B cell (primary cell): ENCODE results near the gene BEGAIN. TPM values are rescaled to one million over a fixed set of nuclear protein-coding genes. Genes with fewer than 3 reads are reported as not detected.

Experiments used
- ATAC-seq: fragments of 200-7000 bp; cut with Tn5 transposase; one replicate; pipeline ENCODE4 v1.10.0; 2021; ENCODE audit warnings: low read depth, mild to moderate bottlenecking, moderate number of reproducible peaks, moderate library complexity
- CTCF ChIA-PET: fragments of 350-600 bp; sonication (Branson Sonifier 250); formaldehyde crosslinking; loops from one replicate; lab custom pipeline; 2021; ENCODE audit warnings: antibody characterized with exemption, inconsistent platforms; lab: Charles Lee
- POLR2A ChIA-PET: fragments of 350-600 bp; sonication (Branson Sonifier 250); formaldehyde crosslinking; loops from one replicate; lab custom pipeline; 2021; ENCODE audit warnings: antibody characterized with exemption; lab: Charles Lee
- DNase-seq: peaks from one replicate; pipeline ENCODE4 v3.0.0; 2013
- H2AFZ ChIP-seq: 2 replicates; pipeline ENCODE4 v1.6.1; 2012; ENCODE audit warnings: mild to moderate bottlenecking, low read depth, low read length; ENCODE audit not compliant: insufficient read depth, poor library complexity, severe bottlenecking
- H3K27ac ChIP-seq, 2 donors: 1 replicate in 1 of 2; 2 replicates in 1 of 2; pipeline ENCODE4 v1.5.1; 2012 to 2013; ENCODE audit warnings: low read length in 2 of 2, mild to moderate bottlenecking in 2 of 2, moderate library complexity in 1 of 2
- H3K27me3 ChIP-seq, 4 experiments: fragments of 200-600 bp in 1 of 4; sonication (generic) in 1 of 4; replicated peaks in 1 of 4; 1 replicate in 2 of 4; 2 replicates in 2 of 4; pipeline versions ENCODE4 v1.6.1 to v1.7.0; 2013 to 2016; ENCODE audit warnings: low read length in 3 of 4, mild to moderate bottlenecking in 2 of 4, mixed read lengths in 1 of 4, moderate library complexity in 1 of 4; ENCODE audit not compliant: insufficient read depth in 4 of 4, control insufficient read depth in 3 of 4; ENCODE audit errors: control extremely low read depth in 1 of 4
- H3K36me3 ChIP-seq, 2 experiments: replicated peaks in 1 of 2; 1 replicate in 1 of 2; 2 replicates in 1 of 2; pipeline versions ENCODE4 v1.6.1 to v1.7.1; 2013; ENCODE audit warnings: low read length in 1 of 2; ENCODE audit not compliant: insufficient read depth in 2 of 2, control insufficient read depth in 1 of 2; ENCODE audit errors: control extremely low read depth in 1 of 2, extremely low read depth in 1 of 2
- H3K4me1 ChIP-seq, 2 donors: fragments of 200-600 bp in 1 of 2; sonication (generic) in 1 of 2; 1 replicate in 1 of 2; 2 replicates in 1 of 2; pipeline versions ENCODE4 v1.5.1 to v1.6.1; 2013 to 2017; ENCODE audit warnings: low read length in 2 of 2; ENCODE audit not compliant: control insufficient read depth in 2 of 2, insufficient read depth in 2 of 2
- H3K4me2 ChIP-seq: replicated peaks from 2 replicates; pipeline ENCODE3; 2012; ENCODE audit warnings: mild to moderate bottlenecking, low read depth, low read length; ENCODE audit not compliant: poor library complexity, severe bottlenecking
- H3K4me3 ChIP-seq, 5 experiments: fragments of 200-600 bp in 1 of 5; sonication (generic) in 1 of 5; 1 replicate in 3 of 5; 2 replicates in 2 of 5; pipeline versions ENCODE4 v1.5.1 to v1.7.0; 2011 to 2016; ENCODE audit warnings: low read length in 4 of 5, mild to moderate bottlenecking in 4 of 5, low read depth in 2 of 5, control low read depth in 1 of 5, moderate library complexity in 1 of 5; ENCODE audit not compliant: insufficient read depth in 1 of 5; ENCODE audit errors: control extremely low read depth in 1 of 5, extremely low read depth in 1 of 5
- H3K79me2 ChIP-seq: fragments of 200-600 bp; sonication (generic); one replicate; pipeline ENCODE4 v1.6.0; 2016; ENCODE audit warnings: low read length; ENCODE audit not compliant: control insufficient read depth, insufficient read depth
- H3K9ac ChIP-seq: fragments of 200-600 bp; sonication (generic); 2 replicates; pipeline ENCODE4 v1.6.1; 2017; ENCODE audit warnings: mild to moderate bottlenecking, low read length, moderate library complexity
- H3K9me3 ChIP-seq, 3 donors: one replicate each; pipeline versions ENCODE4 v1.6.1 to v1.7.1; 2013; ENCODE audit warnings: low read length in 2 of 3; ENCODE audit not compliant: control insufficient read depth in 2 of 3, insufficient read depth in 1 of 3; ENCODE audit errors: control extremely low read depth in 1 of 3
- H4K20me1 ChIP-seq: 2 replicates; pipeline ENCODE4 v1.6.0; 2012; ENCODE audit warnings: mild to moderate bottlenecking, low read length; ENCODE audit not compliant: insufficient read depth, control insufficient read depth, poor library complexity, severe bottlenecking
- H3K27ac Mint-ChIP-seq: one replicate; pipeline ENCODE4 v1.8.0; 2021; ENCODE audit warnings: mixed read lengths
- H3K27me3 Mint-ChIP-seq: one replicate; pipeline ENCODE4 v1.8.0; 2021; ENCODE audit warnings: mixed read lengths
- H3K4me1 Mint-ChIP-seq: one replicate; pipeline ENCODE4 v1.8.0; 2021; ENCODE audit warnings: mixed read lengths
- H3K4me3 Mint-ChIP-seq: one replicate; pipeline ENCODE4 v1.8.0; 2021; ENCODE audit warnings: mixed read lengths
- H3K9me3 Mint-ChIP-seq: one replicate; pipeline ENCODE4 v1.8.0; 2022; ENCODE audit warnings: mixed read lengths; ENCODE audit not compliant: insufficient read depth
- EZH2 ChIP-seq: IDR thresholded peaks from 2 replicates; pipeline ENCODE4 v1.6.1; 2012; ENCODE audit warnings: borderline replicate concordance, low read depth, mild to moderate bottlenecking, moderate library complexity, low read length; ENCODE audit not compliant: insufficient read depth, poor library complexity, severe bottlenecking
- WGBS: methylation state at CpG from one replicate; pipeline ENCODE4 v1.1.5; 2013; ENCODE audit warnings: missing lambda C conversion rate; ENCODE audit not compliant: insufficient coverage; 5-methylcytosine and 5-hydroxymethylcytosine counted together
- intact Hi-C: fragments of 100-400 bp; cut with micrococcal nuclease; formaldehyde crosslinking; loops from one replicate; pipeline ENCODE4 v1.10.0; 2022
- polyA plus RNA-seq: library from polyadenylated mRNA; depleted of rRNA; stranded (reverse); fragments of >200 nt; gene quantifications from 2 replicates; pipeline ENCODE4 v1.2.3, GENCODE V29; 2012
- total RNA-seq, 2 donors: library from RNA; stranded (reverse); fragments of 120-200 nt in 1 of 2; gene quantifications; 1 replicate in 1 of 2; 2 replicates in 1 of 2; pipeline versions ENCODE4 v1.2.3 to v1.2.4, GENCODE V29; 2013 to 2022
- TF ChIP-seq, protein P1 (sequence below): fragments of 200-600 bp; IDR thresholded peaks from one replicate; pipeline ENCODE4 v1.8.0; 2022; ENCODE audit warnings: antibody characterized with exemption, mild to moderate bottlenecking

BEGAIN gene
- total and polyA plus RNA-seq, 2 donors (not counting 1 experiment from before 2014, with no cell fraction given): 4.9 TPM; not detected in 1

DNA sequence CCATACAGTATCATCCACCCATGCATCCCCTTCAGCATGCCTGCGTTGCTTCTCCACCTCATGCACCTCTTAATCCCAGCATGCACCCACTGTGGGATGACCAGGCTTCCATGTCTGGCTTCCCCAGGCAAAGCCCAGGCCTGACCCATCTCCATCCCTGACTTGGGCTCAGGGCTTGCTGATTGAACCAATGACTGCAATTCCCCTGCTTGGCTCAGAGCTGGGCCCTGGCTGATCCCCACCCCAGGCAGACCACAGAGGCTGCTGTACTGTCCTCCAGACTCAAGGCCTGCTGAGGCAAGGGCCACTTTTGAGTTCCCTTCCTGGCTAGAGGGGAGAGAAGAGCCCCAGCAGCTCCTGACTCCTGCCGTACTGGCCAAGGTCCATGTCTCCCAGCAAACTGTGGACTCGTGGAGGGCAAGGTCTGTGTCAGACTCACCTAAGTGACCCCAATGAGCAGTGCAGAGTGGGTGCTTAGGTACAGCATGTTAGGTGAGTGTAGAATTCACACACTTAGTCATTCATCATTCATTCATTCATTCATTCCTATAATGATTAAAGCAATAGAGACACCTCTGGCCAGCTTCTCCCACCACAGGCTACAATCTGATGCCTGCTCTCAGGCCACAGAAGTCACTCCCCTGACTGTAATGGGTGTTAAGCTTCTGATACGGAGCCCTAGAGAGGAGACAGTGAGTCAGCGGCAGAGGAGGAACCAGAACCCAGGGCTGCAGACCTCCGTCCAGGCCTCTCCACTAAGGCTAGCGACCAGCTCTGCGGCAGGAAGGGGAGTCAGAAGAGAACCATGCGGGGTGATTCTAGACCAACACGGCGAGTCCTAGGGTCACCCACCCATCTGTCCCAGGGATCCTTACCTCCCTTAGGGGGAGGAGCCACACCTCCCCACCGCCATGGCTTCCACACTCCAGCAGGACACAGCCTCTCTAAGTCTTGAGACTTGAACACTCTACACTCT is 2.9 kb downstream of the BEGAIN start:
- no peak overlapping the region for H2AFZ ChIP-seq
- WGBS: 89% methylated on average over 10 of the region's 12 CpGs
- Mint-ChIP-seq H3K4me3 (no peak overlapping the region), H3K4me1 (peaks cover 9% of the 10 kb centered on the region), H3K27me3 (peaks cover 19% of the 10 kb centered on the region), H3K27ac (no peak overlapping the region), H3K9me3 (peaks cover 3% of the 10 kb centered on the region)
- H3K4me3 ChIP-seq: no peak overlapping the region
- H3K4me1 ChIP-seq: peaks cover 0 to 7% of the 10 kb centered on the region in 2 donors
- CTCF ChIA-PET: no interaction called here
- POLR2A ChIA-PET: no interaction called here
- H4K20me1 ChIP-seq: no peaks in the 10 kb centered on the region
- H3K9ac ChIP-seq: no peak overlapping the region
- no peak for TF ChIP-seq EZH2
- TF ChIP-seq, protein P1, sequence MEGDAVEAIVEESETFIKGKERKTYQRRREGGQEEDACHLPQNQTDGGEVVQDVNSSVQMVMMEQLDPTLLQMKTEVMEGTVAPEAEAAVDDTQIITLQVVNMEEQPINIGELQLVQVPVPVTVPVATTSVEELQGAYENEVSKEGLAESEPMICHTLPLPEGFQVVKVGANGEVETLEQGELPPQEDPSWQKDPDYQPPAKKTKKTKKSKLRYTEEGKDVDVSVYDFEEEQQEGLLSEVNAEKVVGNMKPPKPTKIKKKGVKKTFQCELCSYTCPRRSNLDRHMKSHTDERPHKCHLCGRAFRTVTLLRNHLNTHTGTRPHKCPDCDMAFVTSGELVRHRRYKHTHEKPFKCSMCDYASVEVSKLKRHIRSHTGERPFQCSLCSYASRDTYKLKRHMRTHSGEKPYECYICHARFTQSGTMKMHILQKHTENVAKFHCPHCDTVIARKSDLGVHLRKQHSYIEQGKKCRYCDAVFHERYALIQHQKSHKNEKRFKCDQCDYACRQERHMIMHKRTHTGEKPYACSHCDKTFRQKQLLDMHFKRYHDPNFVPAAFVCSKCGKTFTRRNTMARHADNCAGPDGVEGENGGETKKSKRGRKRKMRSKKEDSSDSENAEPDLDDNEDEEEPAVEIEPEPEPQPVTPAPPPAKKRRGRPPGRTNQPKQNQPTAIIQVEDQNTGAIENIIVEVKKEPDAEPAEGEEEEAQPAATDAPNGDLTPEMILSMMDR: no peak
- H3K27me3 ChIP-seq: peaks cover 0 to 24% (median 5%) of the 10 kb centered on the region in 4 experiments
- H3K79me2 ChIP-seq: no peaks in the 10 kb centered on the region
- H3K27ac ChIP-seq: no peak overlapping the region
- intact Hi-C loops: no loop called here
- ATAC-seq: no peak
- DNase-seq: no peak
- H3K9me3 ChIP-seq: peaks cover 0 to 7% (median 0%) of the 10 kb centered on the region in 3 donors
- H3K36me3 ChIP-seq: no peaks in the 10 kb centered on the region
- no peak overlapping the region for H3K4me2 ChIP-seq

GRCh38 chr14:100583245-100583644 is 4.0 kb downstream of the BEGAIN start:
- Histone ChIP-seq H3K4me3 (no peak overlapping the region), H3K36me3 (no peaks in the 10 kb centered on the region), H3K9me3 (peaks cover 0 to 17% (median 4%) of the 10 kb centered on the region in 3 donors), H4K20me1 (no peaks in the 10 kb centered on the region), H2AFZ (no peak overlapping the region), H3K9ac (no peak overlapping the region), H3K4me1 (peaks cover 0 to 7% of the 10 kb centered on the region in 2 donors), H3K27ac (no peak overlapping the region), H3K4me2 (no peak overlapping the region), H3K27me3 (peaks cover 0 to 17% (median 5%) of the 10 kb centered on the region in 4 experiments), H3K79me2 (no peaks in the 10 kb centered on the region)
- Mint-ChIP-seq H3K4me1 (peaks cover 9% of the 10 kb centered on the region), H3K27me3 (peaks cover 15% of the 10 kb centered on the region), H3K9me3 (peaks cover 3% of the 10 kb centered on the region), H3K4me3 (no peak overlapping the region), H3K27ac (no peak overlapping the region)
- ATAC-seq (no peak), DNase-seq (no peak)
- POLR2A ChIA-PET: no interaction called here
- TF ChIP-seq, protein P1: no peak
- no peak for TF ChIP-seq EZH2
- intact Hi-C loops: no loop called here
- CTCF ChIA-PET: no interaction called here
- WGBS: 100% methylated on average over 1 of the region's 2 CpGs
